Heart left ventricle (tissue), 16 donors: Measurements from ENCODE around the gene CTBP1. TPM values are rescaled to one million over a fixed set of nuclear protein-coding genes. Genes with fewer than 3 reads are reported as not detected.

Experiments
- ATAC-seq, 4 donors: fragments of 200-7000 bp; cut with Tn5 transposase; one replicate each; pipeline ENCODE4 v1.9.1; 2020 to 2022; ENCODE audit warnings: moderate library complexity in 4 of 4, mild to moderate bottlenecking in 3 of 4, moderate number of reproducible peaks in 1 of 4
- DNase-seq, 5 donors: peaks; one replicate each; pipeline ENCODE4 v3.0.0-alpha.2; 2020
- H3K27ac ChIP-seq, 12 donors: fragments of 200-600 bp; sonication (generic) in 4 of 12; one replicate each; pipeline versions ENCODE4 v1.5.0 to v1.8.0; 2016 to 2022; ENCODE audit warnings: mild to moderate bottlenecking in 2 of 12
- H3K27me3 ChIP-seq, 9 donors: fragments of 200-600 bp; sonication (generic) in 2 of 9; one replicate each; pipeline versions ENCODE4 v1.5.1 to v1.8.0; 2016 to 2022; ENCODE audit warnings: mild to moderate bottlenecking in 3 of 9
- H3K36me3 ChIP-seq, 9 donors: fragments of 200-600 bp; sonication (generic) in 2 of 9; one replicate each; pipeline versions ENCODE4 v1.5.0 to v1.8.0; 2018 to 2022; ENCODE audit warnings: mild to moderate bottlenecking in 2 of 9
- H3K4me1 ChIP-seq, 12 donors: fragments of 200-600 bp; sonication (generic) in 4 of 12; one replicate each; pipeline versions ENCODE4 v1.5.0 to v1.8.0; 2016 to 2022; ENCODE audit warnings: mild to moderate bottlenecking in 3 of 12
- H3K4me3 ChIP-seq, 12 donors: fragments of 200-600 bp; sonication (generic) in 4 of 12; one replicate each; pipeline versions ENCODE4 v1.5.0 to v1.8.0; 2017 to 2022; ENCODE audit warnings: mild to moderate bottlenecking in 9 of 12, moderate library complexity in 4 of 12
- H3K9me3 ChIP-seq, 12 donors: fragments of 200-600 bp; sonication (generic) in 4 of 12; one replicate each; pipeline versions ENCODE4 v1.5.0 to v1.8.0; 2016 to 2022; ENCODE audit warnings: mild to moderate bottlenecking in 1 of 12
- CTCF ChIP-seq, 12 donors: fragments of 200-600 bp; sonication (generic) in 4 of 12; IDR thresholded peaks; one replicate each; pipeline versions ENCODE4 v1.5.0 to v1.8.0; 2018 to 2022; ENCODE audit warnings: antibody characterized with exemption in 12 of 12, mild to moderate bottlenecking in 5 of 12
- POLR2A ChIP-seq, 2 donors: fragments of 450-650 bp; IDR thresholded peaks; one replicate each; pipeline ENCODE4 v1.6.1; 2017; ENCODE audit warnings: antibody characterized with exemption in 2 of 2, mild to moderate bottlenecking in 2 of 2, moderate library complexity in 2 of 2
- WGBS, 4 donors: extraction: QIAGEN DNeasy Blood & Tissue Kit in 2 of 4; methylation state at CpG; one replicate each; pipeline versions ENCODE4 v1.1.5 to v1.1.7; 2013 to 2018; 5-methylcytosine and 5-hydroxymethylcytosine counted together
- intact Hi-C, 10 donors: fragments of 100-400 bp; cut with DNase I; formaldehyde crosslinking; loops; one replicate each; pipeline versions ENCODE4 v1.11.1 to v1.14.2; 2022
- polyA plus RNA-seq, 2 donors: library from polyadenylated mRNA; stranded (reverse); fragments of 200-250 nt; gene quantifications; one replicate each; pipeline ENCODE4 v1.2.3, GENCODE V29; 2013
- total RNA-seq, 9 donors: library from RNA; depleted of rRNA in 2 of 9; stranded (reverse); fragments of >200 nt in 2 of 9; fragmentation: NEBNext Ultra II Directional in 3 of 9; extraction: Animal tissue kit (Norgen Biotek cat#: 25700) in 3 of 9; gene quantifications; one replicate each; pipeline versions ENCODE4 v1.1.0 to v1.2.4, GENCODE V29; 2016 to 2023
- donor health status: ischemic (EF 13 %, LVEDD 7.1; RV severe dilation, severe dysfunction).
- donor health status: healthy with polysubstance abuse.
- donor health status: DM: no; HTN: yes; CAD: no.
- donor health status: DM: no; HTN: no; CAD: no.
- donor health status: ischemic (EF 25% LVEDD 6.9; RV normal size, moderate dysfunction).
- donor health status: ischemic (EF 25% LVEDD 5.7; RV mildly dilated, moderate dysfunction).
- donor health status: healthy.
- donor health status: DM: yes; HTN: yes; CAD: no.
- donor health status: ischemic (EF 35%, LVEDD 5.7; RV mildly dilated, moderate dysfunction).
- donor health status: nonischemic (EF 11% LVEDD 7.7; RV severe dilation, severe dysfunction).
- donor health status: DM: yes; HTN: yes; CAD: no.
- donor health status: PGD.
- donor health status: ischemic (EF 29% LVEDD 5.4; RV normal size, mild dysfunction).
- donor health status: nonischemic (EF 23%, LVEDD 6.1; RV moderate dilation, normal function).

The CTBP1 gene
- total and polyA plus RNA-seq, 11 donors: 92.0 to 165 (median 128) TPM

DNA sequence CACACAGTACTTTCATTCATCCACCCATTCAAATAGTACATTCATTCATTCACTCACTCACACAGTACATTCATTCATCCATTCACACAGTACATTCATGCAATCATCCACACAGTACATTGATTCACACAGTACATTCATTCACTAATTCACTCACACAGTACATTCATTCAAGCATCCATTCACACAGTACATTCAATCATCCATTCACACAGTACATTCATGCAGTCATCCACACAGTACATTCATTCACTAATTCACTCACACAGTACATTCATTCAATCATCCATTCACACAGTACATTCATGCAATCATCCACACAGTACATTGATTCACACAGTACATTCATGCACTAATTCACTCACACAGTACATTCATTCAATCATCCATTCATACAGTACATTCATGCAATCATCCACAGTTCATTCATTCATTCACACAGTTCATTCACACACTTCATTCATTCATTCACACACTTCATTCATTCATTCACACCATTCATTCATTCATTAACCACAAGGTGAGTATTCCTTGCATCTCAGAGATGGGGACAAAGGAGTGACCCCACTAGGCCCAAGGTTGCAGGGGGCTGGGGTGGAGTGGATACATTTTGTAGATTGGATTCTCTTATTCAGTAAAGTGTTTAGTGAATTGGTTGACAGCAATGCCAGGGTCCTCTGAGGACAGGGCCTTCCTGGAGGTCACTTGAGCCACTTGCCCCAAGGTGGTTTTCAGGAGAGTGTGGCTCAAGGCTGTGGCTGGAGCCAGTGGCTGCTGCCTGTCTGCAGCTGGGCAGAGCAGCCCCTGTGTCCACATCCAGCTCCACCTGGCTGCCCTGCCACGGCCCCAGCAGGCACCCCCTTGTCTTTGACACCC, 72.3 kb downstream of the CTBP1 start:
- intact Hi-C loops: no loop called here
- TF ChIP-seq CTCF (IDR thresholded peaks at IDR 0.05) (no peak), POLR2A (IDR thresholded peaks at IDR 0.05) (no peak)
- ATAC-seq: no peak
- Histone ChIP-seq H3K27ac (peak overlapping the region in 9 of 12 donors; percentile 34 to 86 (median 71)), H3K36me3 (no peaks in the 10 kb centered on the region), H3K4me1 (peaks cover 0 to 44% (median 24%) of the 10 kb centered on the region in 12 donors), H3K9me3 (peaks cover 0 to 18% (median 10%) of the 10 kb centered on the region in 12 donors), H3K27me3 (peaks cover 4 to 18% (median 8%) of the 10 kb centered on the region in 9 donors), H3K4me3 (no peak overlapping the region)
- 60 to 71% (median 61%) methylated on average over 1 of the region's 1 CpG; no CpG with 5 or more reads in 1 of the 4 donors for WGBS, 4 donors
- peak in 1 of 5 donors; percentile 27 for DNase-seq

DNA sequence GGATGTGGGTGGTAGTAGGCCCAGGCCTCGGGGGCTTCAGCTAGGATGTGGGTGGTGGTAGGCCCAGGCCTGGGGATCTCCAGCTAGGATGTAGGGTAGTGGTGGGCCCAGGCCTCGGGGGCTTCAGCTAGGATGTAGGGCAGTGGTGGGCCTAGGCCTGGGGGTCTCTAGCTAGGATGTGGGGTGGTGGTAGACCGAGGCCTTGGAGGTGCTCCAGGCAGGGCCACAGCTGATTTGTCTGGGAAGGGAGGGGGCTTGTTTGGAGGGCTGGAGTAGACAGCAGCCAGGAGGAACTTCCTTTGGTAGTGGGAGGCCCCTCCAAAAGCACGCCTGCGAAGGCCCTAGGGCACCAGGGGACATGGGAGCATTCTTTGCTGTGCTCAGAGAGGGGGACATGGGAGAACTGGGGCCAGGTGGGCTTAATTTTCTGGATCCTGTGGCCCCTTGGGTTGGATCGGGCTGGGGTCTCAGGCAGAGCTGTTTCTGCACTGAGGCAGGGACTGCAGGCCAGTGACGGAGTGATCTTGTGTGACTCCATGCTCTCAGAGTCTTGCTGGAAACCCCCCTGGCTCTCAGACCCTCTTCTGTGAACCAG, 73.2 kb downstream of the CTBP1 start:
- TF ChIP-seq POLR2A (IDR thresholded peaks at IDR 0.05) (no peak), CTCF (IDR thresholded peaks at IDR 0.05) (no peak)
- DNase-seq: no peak
- WGBS, 4 donors: 94 to 97% (median 96%) methylated on average over 4 to 7 of the region's 7 CpGs
- no peak for ATAC-seq
- Histone ChIP-seq H3K27me3 (peaks cover 8 to 27% (median 15%) of the 10 kb centered on the region in 9 donors), H3K4me3 (no peak overlapping the region), H3K4me1 (peaks cover 0 to 53% (median 32%) of the 10 kb centered on the region in 12 donors), H3K36me3 (no peaks in the 10 kb centered on the region), H3K9me3 (peaks cover 0 to 12% (median 6%) of the 10 kb centered on the region in 12 donors), H3K27ac (peak overlapping the region in 1 of 12 donors; percentile 37)
- intact Hi-C loops: no loop called here

DNA sequence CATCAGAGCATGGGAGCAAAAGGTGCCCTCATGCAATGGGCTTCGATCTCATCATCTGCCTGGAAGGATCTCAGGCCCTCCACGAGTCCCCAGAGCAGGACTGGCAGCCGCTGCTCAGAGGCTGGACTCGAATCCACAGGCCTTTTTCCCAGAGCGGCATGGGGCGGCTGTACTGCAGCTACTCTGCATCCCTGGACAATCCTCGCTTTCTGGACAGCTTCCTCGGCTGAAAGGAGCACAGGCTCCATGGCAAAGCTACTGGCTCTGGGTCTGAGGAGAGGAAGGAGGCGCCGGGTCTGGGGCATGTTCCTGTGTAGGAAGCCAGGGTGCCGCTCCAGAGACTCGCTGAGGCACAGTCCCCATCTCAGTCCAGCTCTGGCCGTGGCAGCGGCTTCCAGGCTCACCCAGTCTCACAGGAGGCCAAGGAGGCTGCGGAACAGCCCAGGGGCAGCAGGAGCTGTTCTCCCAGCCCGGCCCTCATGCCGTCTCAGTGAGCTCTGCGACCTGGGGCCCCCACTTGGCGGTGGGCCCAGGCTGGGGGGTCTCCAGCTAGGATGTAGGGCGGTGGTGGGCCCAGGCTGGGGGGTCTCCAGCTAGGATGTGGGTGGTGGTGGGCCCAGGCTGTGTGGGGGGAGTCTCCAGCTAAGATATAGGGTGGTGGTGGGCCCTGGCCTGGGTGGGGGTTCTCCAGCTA, 73.8 kb downstream of the CTBP1 start:
- ATAC-seq (no peak), DNase-seq (peak in 1 of 5 donors; percentile 44)
- Histone ChIP-seq H3K36me3 (peaks cover 0 to 1% (median 0%) of the 10 kb centered on the region in 9 donors), H3K9me3 (peaks cover 0 to 6% (median 1%) of the 10 kb centered on the region in 12 donors), H3K27me3 (peaks cover 8 to 33% (median 21%) of the 10 kb centered on the region in 9 donors), H3K4me1 (peaks cover 0 to 55% (median 34%) of the 10 kb centered on the region in 12 donors), H3K4me3 (no peak overlapping the region), H3K27ac (peak overlapping the region in 1 of 12 donors; percentile 37)
- intact Hi-C loops: loop anchor here in 4 of 10 donors (5.0 kb wide), 2 partner anchors 32 to 37 kb away; no protein-coding TSS in a partner anchor
- 87 to 94% (median 90%) methylated on average over 15 to 20 of the region's 20 CpGs for WGBS, 4 donors
- TF ChIP-seq CTCF (IDR thresholded peaks at IDR 0.05): no peak
- no peak for TF ChIP-seq POLR2A (IDR thresholded peaks at IDR 0.05)
